Activated B cell treated with CpG ODN at 0.5 μM for 24 hours (primary cell): ENCODE results near the gene FAM83B. TPM values are rescaled to one million over a fixed set of nuclear protein-coding genes. Genes with fewer than 3 reads are reported as not detected.

Experiments
- ATAC-seq: fragments of 200-7000 bp; cut with Tn5 transposase; one replicate; pipeline ENCODE4 v1.10.0; 2021; ENCODE audit warnings: low read depth, mild to moderate bottlenecking, moderate library complexity
- CTCF ChIA-PET: fragments of 350-600 bp; sonication (Branson Sonifier 250); formaldehyde crosslinking; loops from one replicate; lab custom pipeline; 2021; ENCODE audit warnings: antibody characterized with exemption; lab: Charles Lee
- POLR2A ChIA-PET: fragments of 350-600 bp; sonication (Branson Sonifier 250); formaldehyde crosslinking; loops from one replicate; lab custom pipeline; 2021; ENCODE audit warnings: antibody characterized with exemption; lab: Charles Lee
- DNase-seq: peaks from one replicate; pipeline ENCODE4 v3.0.0; 2022
- H3K27ac Mint-ChIP-seq: one replicate; pipeline ENCODE4 v1.8.0; 2020; ENCODE audit warnings: mixed read lengths
- H3K27me3 Mint-ChIP-seq: one replicate; pipeline ENCODE4 v1.8.0; 2021; ENCODE audit warnings: mixed read lengths
- H3K36me3 Mint-ChIP-seq: one replicate; pipeline ENCODE4 v1.8.0; 2021; ENCODE audit warnings: low read depth, mixed read lengths
- H3K4me1 Mint-ChIP-seq: one replicate; pipeline ENCODE4 v1.8.0; 2021; ENCODE audit warnings: mixed read lengths
- H3K4me3 Mint-ChIP-seq: one replicate; pipeline ENCODE4 v1.8.0; 2020; ENCODE audit warnings: mild to moderate bottlenecking, mixed read lengths
- H3K9me3 Mint-ChIP-seq: one replicate; pipeline ENCODE4 v1.8.0; 2020; ENCODE audit warnings: mixed read lengths
- CTCF ChIP-seq: fragments of 200-600 bp; IDR thresholded peaks from one replicate; pipeline ENCODE4 v1.8.0; 2022; ENCODE audit warnings: antibody characterized with exemption, mild to moderate bottlenecking
- intact Hi-C: fragments of 100-400 bp; cut with micrococcal nuclease; formaldehyde crosslinking; loops from one replicate; pipeline ENCODE4 v1.15.1; 2024
- total RNA-seq: library from RNA; stranded (reverse); gene quantifications from 2 replicates; pipeline ENCODE4 v1.2.3, GENCODE V29; 2022

Gene FAM83B
- total RNA-seq, 1 donor from 2014 or later, result not detected

- DNase-seq, result no peak
- H3K4me3 Mint-ChIP-seq, result no peak overlapping the region
- H3K27me3 Mint-ChIP-seq, result no peaks in the 10 kb centered on the region
- POLR2A ChIA-PET, result no interaction called here
- no peak for ATAC-seq
- H3K9me3 Mint-ChIP-seq, result peaks cover 12% of the 10 kb centered on the region
- H3K27ac Mint-ChIP-seq, result no peak overlapping the region
- H3K36me3 Mint-ChIP-seq, result no peaks in the 10 kb centered on the region
- intact Hi-C loops, result no loop called here
- H3K4me1 Mint-ChIP-seq, result no peaks in the 10 kb centered on the region
- TF ChIP-seq CTCF, result no peak
- CTCF ChIA-PET, result no interaction called here
Observed at GRCh38 chr6:54981276-54981609, 134.7 kb downstream of the FAM83B start.

- Mint-ChIP-seq H3K27ac (no peak overlapping the region), H3K4me3 (no peak overlapping the region), H3K9me3 (peaks cover 15% of the 10 kb centered on the region), H3K4me1 (no peaks in the 10 kb centered on the region), H3K36me3 (no peaks in the 10 kb centered on the region), H3K27me3 (no peaks in the 10 kb centered on the region)
- ChIA-PET CTCF (no interaction called here), POLR2A (no interaction called here)
- DNase-seq, result no peak
- no peak for TF ChIP-seq CTCF
- intact Hi-C loops, result no loop called here
- no peak for ATAC-seq
Observed at GRCh38 chr6:54981647-54982046, 135.1 kb downstream of the FAM83B start.

GRCh38 chr6:54987633-54988290 is 141.2 kb downstream of the FAM83B start:
- intact Hi-C loops, result no loop called here
- H3K4me3 Mint-ChIP-seq, result no peak overlapping the region
- TF ChIP-seq CTCF, result no peak
- no peak overlapping the region for H3K27ac Mint-ChIP-seq
- H3K9me3 Mint-ChIP-seq, result peaks cover 15% of the 10 kb centered on the region
- H3K27me3 Mint-ChIP-seq, result no peaks in the 10 kb centered on the region
- DNase-seq (no peak), ATAC-seq (no peak)
- POLR2A ChIA-PET, result no interaction called here
- CTCF ChIA-PET, result no interaction called here
- H3K36me3 Mint-ChIP-seq, result no peaks in the 10 kb centered on the region
- no peaks in the 10 kb centered on the region for H3K4me1 Mint-ChIP-seq

GRCh38 chr6:54988576-54988975 is 142.0 kb downstream of the FAM83B start:
- ChIA-PET CTCF (no interaction called here), POLR2A (no interaction called here)
- no peaks in the 10 kb centered on the region for H3K4me1 Mint-ChIP-seq
- ATAC-seq (no peak), DNase-seq (no peak)
- no peak overlapping the region for H3K27ac Mint-ChIP-seq
- TF ChIP-seq CTCF, result no peak
- peaks cover 16% of the 10 kb centered on the region for H3K9me3 Mint-ChIP-seq
- intact Hi-C loops, result no loop called here
- H3K27me3 Mint-ChIP-seq, result no peaks in the 10 kb centered on the region
- H3K36me3 Mint-ChIP-seq, result no peaks in the 10 kb centered on the region
- H3K4me3 Mint-ChIP-seq, result no peak overlapping the region

- no peaks in the 10 kb centered on the region for H3K27me3 Mint-ChIP-seq
- ATAC-seq, result no peak
- intact Hi-C loops, result no loop called here
- H3K4me3 Mint-ChIP-seq, result no peak overlapping the region
- H3K36me3 Mint-ChIP-seq, result no peaks in the 10 kb centered on the region
- no peak overlapping the region for H3K27ac Mint-ChIP-seq
- no peak for TF ChIP-seq CTCF
- peaks cover 16% of the 10 kb centered on the region for H3K9me3 Mint-ChIP-seq
- ChIA-PET POLR2A (no interaction called here), CTCF (no interaction called here)
- H3K4me1 Mint-ChIP-seq, result no peaks in the 10 kb centered on the region
- DNase-seq, result no peak
Observed at GRCh38 chr6:54990001-54990400, 143.4 kb downstream of the FAM83B start.
